ENCODE measurements around the gene ING2. TPM values are rescaled to one million over a fixed set of nuclear protein-coding genes. Genes with fewer than 3 reads are reported as not detected.

Gene ING2
- total RNA-seq, 1 donor from 2014 or later, result 6.9 TPM

GRCh38 chr4:183527326-183527725 is 22.5 kb downstream of the ING2 start:
- no peak overlapping the region for H3K27ac ChIP-seq
- no peak overlapping the region for H3K4me3 ChIP-seq
- no peak for DNase-seq (ENCODE audit: low spot score in 2 of 2)
- intact Hi-C loops (cut with DNase I), result no loop called here
- no peaks in the 10 kb centered on the region for H3K9me3 ChIP-seq
- H3K27me3 ChIP-seq, result no peaks in the 10 kb centered on the region
- no peaks in the 10 kb centered on the region for H3K4me1 ChIP-seq
- TF ChIP-seq, protein P1, sequence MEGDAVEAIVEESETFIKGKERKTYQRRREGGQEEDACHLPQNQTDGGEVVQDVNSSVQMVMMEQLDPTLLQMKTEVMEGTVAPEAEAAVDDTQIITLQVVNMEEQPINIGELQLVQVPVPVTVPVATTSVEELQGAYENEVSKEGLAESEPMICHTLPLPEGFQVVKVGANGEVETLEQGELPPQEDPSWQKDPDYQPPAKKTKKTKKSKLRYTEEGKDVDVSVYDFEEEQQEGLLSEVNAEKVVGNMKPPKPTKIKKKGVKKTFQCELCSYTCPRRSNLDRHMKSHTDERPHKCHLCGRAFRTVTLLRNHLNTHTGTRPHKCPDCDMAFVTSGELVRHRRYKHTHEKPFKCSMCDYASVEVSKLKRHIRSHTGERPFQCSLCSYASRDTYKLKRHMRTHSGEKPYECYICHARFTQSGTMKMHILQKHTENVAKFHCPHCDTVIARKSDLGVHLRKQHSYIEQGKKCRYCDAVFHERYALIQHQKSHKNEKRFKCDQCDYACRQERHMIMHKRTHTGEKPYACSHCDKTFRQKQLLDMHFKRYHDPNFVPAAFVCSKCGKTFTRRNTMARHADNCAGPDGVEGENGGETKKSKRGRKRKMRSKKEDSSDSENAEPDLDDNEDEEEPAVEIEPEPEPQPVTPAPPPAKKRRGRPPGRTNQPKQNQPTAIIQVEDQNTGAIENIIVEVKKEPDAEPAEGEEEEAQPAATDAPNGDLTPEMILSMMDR (IDR thresholded peaks at IDR 0.05), result no peak
- no peaks in the 10 kb centered on the region for H3K36me3 ChIP-seq

- no peaks in the 10 kb centered on the region for H3K9me3 ChIP-seq
- no peak for DNase-seq (ENCODE audit: low spot score in 2 of 2)
- no peaks in the 10 kb centered on the region for H3K36me3 ChIP-seq
- H3K27me3 ChIP-seq, result no peaks in the 10 kb centered on the region
- TF ChIP-seq, protein P1 (IDR thresholded peaks at IDR 0.05), result no peak
- intact Hi-C loops (cut with DNase I), result no loop called here
- no peaks in the 10 kb centered on the region for H3K4me1 ChIP-seq
- H3K4me3 ChIP-seq, result no peak overlapping the region
- H3K27ac ChIP-seq, result no peak overlapping the region
These were observed 28.0 kb downstream of the ING2 start for GRCh38 chr4:183532821-183533220.

- intact Hi-C loops (cut with DNase I), result no loop called here
- Histone ChIP-seq H3K4me3 (no peak overlapping the region), H3K36me3 (no peaks in the 10 kb centered on the region), H3K27ac (no peak overlapping the region), H3K27me3 (no peaks in the 10 kb centered on the region), H3K9me3 (no peaks in the 10 kb centered on the region), H3K4me1 (no peaks in the 10 kb centered on the region)
- no peak for DNase-seq (ENCODE audit: low spot score in 2 of 2)
- TF ChIP-seq, protein P1 (IDR thresholded peaks at IDR 0.05), result no peak
These were observed 28.8 kb downstream of the ING2 start for GRCh38 chr4:183533698-183534097.

GRCh38 chr4:183540410-183541009 is 35.7 kb downstream of the ING2 start:
- Histone ChIP-seq H3K36me3 (no peaks in the 10 kb centered on the region), H3K4me3 (peak overlapping the region in 1 of 2 donors; percentile 4), H3K27ac (no peak overlapping the region), H3K9me3 (no peaks in the 10 kb centered on the region), H3K4me1 (no peaks in the 10 kb centered on the region), H3K27me3 (no peaks in the 10 kb centered on the region)
- TF ChIP-seq, protein P1 (IDR thresholded peaks at IDR 0.05), result no peak
- intact Hi-C loops (cut with DNase I), result no loop called here
- no peak for DNase-seq (ENCODE audit: low spot score in 2 of 2)

- peak overlapping the region in 1 of 2 donors; percentile 4 for H3K4me3 ChIP-seq
- intact Hi-C loops (cut with DNase I), result no loop called here
These were observed 36.3 kb downstream of the ING2 start for GRCh38 chr4:183541010-183541751.

More at GRCh38 chr4:183541010-183541751, 36.3 kb downstream of the ING2 start:
- Histone ChIP-seq H3K9me3 (no peaks in the 10 kb centered on the region), H3K27ac (no peak overlapping the region), H3K27me3 (no peaks in the 10 kb centered on the region), H3K36me3 (no peaks in the 10 kb centered on the region), H3K4me1 (no peaks in the 10 kb centered on the region)
- TF ChIP-seq, protein P1 (IDR thresholded peaks at IDR 0.05), result no peak
- DNase-seq (ENCODE audit: low spot score in 2 of 2), result no peak

Measured in ascending aorta (tissue), 2 donors.